Ishikawa (cell line): ENCODE measurements around the gene RCN1.

Experiments used
- CEBPB ChIP-seq: IDR thresholded peaks from 2 replicates; pipeline ENCODE4 v1.6.1; 2012
- EGR1 ChIP-seq: IDR thresholded peaks from 2 replicates; pipeline ENCODE4 v1.6.1; 2012
- EP300 ChIP-seq: IDR thresholded peaks from 2 replicates; pipeline ENCODE4 v1.6.1; 2012; ENCODE audit warnings: borderline replicate concordance
- FOXM1 ChIP-seq: IDR thresholded peaks from 2 replicates; pipeline ENCODE4 v1.6.1; 2012; ENCODE audit warnings: low read depth, borderline replicate concordance
- RAD21 ChIP-seq: IDR thresholded peaks from 2 replicates; pipeline ENCODE4 v1.6.1; 2012; ENCODE audit warnings: low read depth
- TAF1 ChIP-seq: IDR thresholded peaks from 2 replicates; pipeline ENCODE4 v1.6.1; 2012; ENCODE audit warnings: low read depth, mild to moderate bottlenecking
- YY1 ChIP-seq: IDR thresholded peaks from 2 replicates; pipeline ENCODE4 v1.6.1; 2012; ENCODE audit warnings: low read depth
- ZBTB7A ChIP-seq: IDR thresholded peaks from 2 replicates; pipeline ENCODE4 v1.6.1; 2012; ENCODE audit warnings: low read depth
- TF ChIP-seq, protein P1 (sequence below): IDR thresholded peaks from 2 replicates; pipeline ENCODE4 v1.6.1; 2012; ENCODE audit warnings: low read depth, mild to moderate bottlenecking
- TF ChIP-seq, protein P2 (sequence below): IDR thresholded peaks from 2 replicates; pipeline ENCODE4 v1.6.1; 2012
- TF ChIP-seq, protein P3 (sequence below): IDR thresholded peaks from 2 replicates; pipeline ENCODE4 v1.6.1; 2012

DNA sequence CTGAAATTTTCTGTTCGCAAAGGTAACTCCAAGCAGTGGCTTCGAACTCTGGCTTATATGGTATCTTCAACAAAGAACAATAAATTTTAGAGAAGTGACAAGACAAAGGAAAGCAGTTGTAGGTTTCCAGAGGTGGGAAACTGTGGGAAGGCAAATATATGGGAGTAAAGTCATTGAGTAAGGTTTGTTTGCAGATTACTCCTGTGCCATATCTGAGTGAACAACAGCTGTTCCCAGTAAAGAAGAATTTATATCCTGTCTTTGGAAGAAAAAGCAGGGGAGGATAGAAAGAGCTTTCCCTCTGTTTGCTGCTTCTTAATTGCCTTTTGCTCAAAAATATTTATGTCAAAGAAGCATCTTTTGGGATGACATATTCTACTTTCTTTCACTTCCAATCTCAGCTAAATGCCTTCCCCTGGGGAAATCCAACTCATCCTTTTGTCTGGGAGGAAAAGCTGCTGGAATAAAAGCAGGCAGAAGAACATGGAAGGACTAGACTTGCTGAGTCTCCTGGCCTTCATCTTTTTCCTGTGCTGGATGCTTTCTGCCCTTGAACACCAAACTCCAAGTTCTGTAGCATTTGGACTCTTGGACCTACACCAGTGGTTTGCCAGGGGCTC, 10.4 kb upstream of the RCN1 start:
- TF ChIP-seq TAF1 (no peak), RAD21 (no peak), FOXM1 (no peak), EP300 (no peak), ZBTB7A (no peak), CEBPB (no peak), EGR1 (no peak), YY1 (no peak)
- TF ChIP-seq, protein P1, sequence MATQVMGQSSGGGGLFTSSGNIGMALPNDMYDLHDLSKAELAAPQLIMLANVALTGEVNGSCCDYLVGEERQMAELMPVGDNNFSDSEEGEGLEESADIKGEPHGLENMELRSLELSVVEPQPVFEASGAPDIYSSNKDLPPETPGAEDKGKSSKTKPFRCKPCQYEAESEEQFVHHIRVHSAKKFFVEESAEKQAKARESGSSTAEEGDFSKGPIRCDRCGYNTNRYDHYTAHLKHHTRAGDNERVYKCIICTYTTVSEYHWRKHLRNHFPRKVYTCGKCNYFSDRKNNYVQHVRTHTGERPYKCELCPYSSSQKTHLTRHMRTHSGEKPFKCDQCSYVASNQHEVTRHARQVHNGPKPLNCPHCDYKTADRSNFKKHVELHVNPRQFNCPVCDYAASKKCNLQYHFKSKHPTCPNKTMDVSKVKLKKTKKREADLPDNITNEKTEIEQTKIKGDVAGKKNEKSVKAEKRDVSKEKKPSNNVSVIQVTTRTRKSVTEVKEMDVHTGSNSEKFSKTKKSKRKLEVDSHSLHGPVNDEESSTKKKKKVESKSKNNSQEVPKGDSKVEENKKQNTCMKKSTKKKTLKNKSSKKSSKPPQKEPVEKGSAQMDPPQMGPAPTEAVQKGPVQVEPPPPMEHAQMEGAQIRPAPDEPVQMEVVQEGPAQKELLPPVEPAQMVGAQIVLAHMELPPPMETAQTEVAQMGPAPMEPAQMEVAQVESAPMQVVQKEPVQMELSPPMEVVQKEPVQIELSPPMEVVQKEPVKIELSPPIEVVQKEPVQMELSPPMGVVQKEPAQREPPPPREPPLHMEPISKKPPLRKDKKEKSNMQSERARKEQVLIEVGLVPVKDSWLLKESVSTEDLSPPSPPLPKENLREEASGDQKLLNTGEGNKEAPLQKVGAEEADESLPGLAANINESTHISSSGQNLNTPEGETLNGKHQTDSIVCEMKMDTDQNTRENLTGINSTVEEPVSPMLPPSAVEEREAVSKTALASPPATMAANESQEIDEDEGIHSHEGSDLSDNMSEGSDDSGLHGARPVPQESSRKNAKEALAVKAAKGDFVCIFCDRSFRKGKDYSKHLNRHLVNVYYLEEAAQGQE = no peak
- TF ChIP-seq, protein P2, sequence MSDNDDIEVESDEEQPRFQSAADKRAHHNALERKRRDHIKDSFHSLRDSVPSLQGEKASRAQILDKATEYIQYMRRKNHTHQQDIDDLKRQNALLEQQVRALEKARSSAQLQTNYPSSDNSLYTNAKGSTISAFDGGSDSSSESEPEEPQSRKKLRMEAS = no peak
- TF ChIP-seq, protein P3, sequence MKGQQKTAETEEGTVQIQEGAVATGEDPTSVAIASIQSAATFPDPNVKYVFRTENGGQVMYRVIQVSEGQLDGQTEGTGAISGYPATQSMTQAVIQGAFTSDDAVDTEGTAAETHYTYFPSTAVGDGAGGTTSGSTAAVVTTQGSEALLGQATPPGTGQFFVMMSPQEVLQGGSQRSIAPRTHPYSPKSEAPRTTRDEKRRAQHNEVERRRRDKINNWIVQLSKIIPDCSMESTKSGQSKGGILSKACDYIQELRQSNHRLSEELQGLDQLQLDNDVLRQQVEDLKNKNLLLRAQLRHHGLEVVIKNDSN = no peak
